ENCODE measurements around the gene APOO. TPM values are rescaled to one million over a fixed set of nuclear protein-coding genes. Genes with fewer than 3 reads are reported as not detected.

Gene APOO
- total RNA-seq, 2 experiments from 2014 or later: 31.7 to 38.5 TPM

Other genes with a start within 250 kb of the APOO start
- gene PRDX4, start 240.4 kb downstream of the APOO start, total RNA-seq: 10 to 100 TPM; 46.6 to 46.9 TPM
- 10 to 100 TPM; 22.1 to 23.1 TPM for gene ACOT9, start 164.7 kb downstream of the APOO start, total RNA-seq
- 10 to 100 TPM; 70.5 to 71.8 TPM for gene SAT1, start 124.8 kb downstream of the APOO start, total RNA-seq
- under 1 TPM in 1 of 2 experiments, not detected in 1; 0.24 TPM for gene CXorf58, start 68 bp upstream of the APOO start, total RNA-seq
- gene KLHL15, start 119.2 kb upstream of the APOO start, total RNA-seq: 10 to 100 TPM; 13.5 to 14.2 TPM
- gene EIF2S3, start 147.0 kb upstream of the APOO start, total RNA-seq: 100 to 1,000 TPM; 379 to 386 TPM
- 10 to 100 TPM; 35.0 to 37.2 TPM for gene ZFX, start 241.8 kb upstream of the APOO start, total RNA-seq

Measured in activated naive CD8-positive, alpha-beta T cell treated with anti-CD3 and anti-CD28 coated beads for 36 hours (primary cell).